NCI-H69 (cell line): Measurements from ENCODE around the gene DGKH.
"Not testable (repeated sequence)": the region's sequence is repeated elsewhere in the genome, so short reads cannot be mapped to it uniquely, and the experiment has no call there.

ENCODE experiments used
- DNase-seq: peaks from one replicate; lab custom pipeline; 2025; lab: John Stamatoyannopoulos, UW

DGKH gene

DNA sequence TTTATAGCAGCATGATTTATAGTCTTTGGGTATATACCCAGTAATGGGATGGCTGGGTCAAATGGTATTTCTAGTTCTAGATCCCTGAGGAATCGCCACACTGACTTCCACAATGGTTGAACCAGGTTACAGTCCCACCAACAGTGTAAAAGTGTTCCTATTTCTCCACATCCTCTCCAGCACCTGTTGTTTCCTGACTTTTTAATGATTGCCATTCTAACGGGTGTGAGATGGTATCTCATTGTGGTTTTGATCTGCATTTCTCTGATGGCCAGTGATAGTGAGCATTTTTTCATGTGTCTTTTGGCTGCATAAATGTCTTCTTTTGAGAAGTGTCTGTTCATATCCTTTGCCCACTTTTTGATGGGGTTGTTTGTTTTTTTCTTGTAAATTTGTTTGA lies 114.9 kb downstream of the DGKH start:
- not testable (repeated sequence) for DNase-seq

DNA sequence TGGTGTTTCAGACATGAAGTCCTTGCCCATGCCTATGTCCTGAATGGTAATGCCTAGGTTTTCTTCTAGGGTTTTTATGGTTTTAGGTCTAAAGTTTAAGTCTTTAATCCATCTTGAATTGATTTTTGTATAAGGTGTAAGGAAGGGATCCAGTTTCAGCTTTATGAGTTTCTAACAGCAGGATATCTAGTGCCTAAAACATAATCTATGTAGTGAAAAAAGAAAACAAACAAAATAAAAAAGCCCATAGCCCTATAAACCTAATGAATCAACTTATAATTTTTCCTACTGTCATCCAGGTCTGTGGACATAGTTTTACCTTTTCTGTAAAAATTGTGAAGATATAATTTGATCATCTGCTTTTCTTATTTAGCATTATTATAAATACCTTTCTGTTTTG lies 115.5 kb downstream of the DGKH start:
- not testable (repeated sequence) for DNase-seq

GRCh38 chr13:42164557-42165125 lies 116.2 kb downstream of the DGKH start:
- DNase-seq = no peak

- no peak for DNase-seq
Observed at GRCh38 chr13:42168496-42168895, 120.0 kb downstream of the DGKH start.

DNA sequence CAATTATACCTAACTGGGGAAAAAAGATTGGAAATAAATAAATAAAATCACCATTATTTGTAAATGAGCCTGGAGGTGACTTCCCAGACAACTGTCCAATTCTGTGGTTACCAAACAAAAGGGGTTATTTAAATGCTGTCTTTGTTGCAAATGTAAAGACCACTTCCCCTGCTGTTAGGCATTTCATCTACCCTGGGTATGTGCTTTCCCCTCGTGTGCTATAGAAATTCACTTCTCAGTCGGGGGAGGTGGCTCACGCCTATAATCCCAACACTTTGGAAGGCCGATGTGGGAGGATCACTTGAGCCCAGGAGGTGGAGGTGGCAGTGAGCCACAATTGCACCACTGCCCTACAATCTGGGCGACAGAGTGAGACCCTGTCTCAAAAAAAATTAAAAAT lies 121.6 kb downstream of the DGKH start:
- DNase-seq = no peak

- DNase-seq = no peak
Observed at GRCh38 chr13:42173789-42174343, 125.4 kb downstream of the DGKH start.

GRCh38 chr13:42174344-42175162 lies 126.1 kb downstream of the DGKH start:
- no peak for DNase-seq

GRCh38 chr13:42176294-42176693 lies 127.8 kb downstream of the DGKH start:
- no peak for DNase-seq

GRCh38 chr13:42177189-42177588 lies 128.7 kb downstream of the DGKH start:
- no peak for DNase-seq

DNA sequence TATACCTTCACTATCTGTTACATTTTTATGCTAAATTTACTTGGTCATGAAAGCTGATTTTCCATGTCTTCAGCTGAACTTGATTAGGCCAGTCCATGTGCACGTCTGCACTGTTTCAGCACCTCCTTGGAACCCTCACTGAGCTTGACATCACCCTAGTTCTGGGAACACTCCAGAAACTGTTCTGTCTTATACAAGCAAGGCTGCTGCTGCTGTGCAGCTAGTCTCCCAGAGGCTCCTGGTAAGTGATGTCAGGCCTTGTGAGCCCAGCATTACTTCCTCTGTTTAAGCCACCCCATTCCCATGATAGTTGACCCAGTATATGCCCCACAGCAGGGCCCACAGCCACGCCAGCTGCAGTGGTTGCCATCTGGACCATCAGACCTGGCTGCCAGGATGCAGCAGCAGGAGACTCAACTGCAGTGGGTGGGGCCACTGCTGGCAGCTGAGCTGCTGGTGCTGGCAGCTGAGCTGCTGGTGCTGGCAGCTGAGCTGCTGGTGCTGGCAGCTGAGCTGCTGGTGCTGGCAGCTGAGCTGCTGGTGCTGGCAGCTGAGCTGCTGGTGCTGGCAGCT lies 133.0 kb downstream of the DGKH start:
- DNase-seq = peak; percentile 89

- DNase-seq = no peak
Observed at GRCh38 chr13:42189061-42189460, 140.6 kb downstream of the DGKH start.

DNA sequence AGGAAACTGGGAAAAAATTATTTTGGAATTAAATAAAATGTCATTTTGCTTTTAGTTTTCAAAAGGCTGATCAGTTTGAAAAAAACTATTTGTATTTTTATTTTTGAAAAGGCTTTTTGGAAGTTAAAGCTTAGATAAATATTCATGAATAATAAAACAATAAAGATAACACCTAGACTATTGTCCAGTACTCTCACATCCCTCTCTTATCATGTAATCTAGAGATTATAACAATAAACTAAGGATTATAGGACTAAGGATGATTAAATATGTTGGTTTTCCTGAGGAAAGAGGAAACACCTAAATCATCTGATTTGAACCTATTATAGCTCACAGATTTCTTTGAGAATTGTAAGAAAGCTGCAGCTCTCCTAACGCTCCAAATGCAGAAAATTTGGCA lies 142.1 kb downstream of the DGKH start:
- DNase-seq = no peak

GRCh38 chr13:42211704-42212464 lies 163.4 kb downstream of the DGKH start:
- DNase-seq = peak; percentile 1

- DNase-seq = no peak
Observed at GRCh38 chr13:42214446-42214845, 166.0 kb downstream of the DGKH start.

- DNase-seq = peak; percentile 28
Observed at GRCh38 chr13:42215578-42216421, 167.4 kb downstream of the DGKH start.

- no peak for DNase-seq
Observed at GRCh38 chr13:42216422-42216735, 167.9 kb downstream of the DGKH start.

DNA sequence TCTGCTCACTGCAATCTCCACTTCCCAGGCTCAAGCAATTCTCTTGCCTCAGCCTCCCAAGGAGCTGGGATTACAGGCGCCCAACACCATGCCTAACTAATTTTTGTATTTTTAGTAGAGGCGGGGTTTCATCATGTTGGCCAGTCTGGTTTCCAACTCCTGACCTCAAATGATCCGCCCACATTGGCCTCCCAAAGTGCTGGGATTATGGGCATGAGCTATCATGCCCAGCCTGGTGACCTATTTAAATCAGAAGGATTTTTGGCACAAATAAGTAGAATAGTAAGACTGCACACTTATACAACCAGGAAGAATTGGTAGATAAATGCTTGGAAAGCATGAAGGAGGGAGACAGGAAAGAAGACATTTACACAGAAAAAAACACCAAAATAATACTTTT lies 170.1 kb downstream of the DGKH start:
- DNase-seq = no peak

- DNase-seq = no peak
Observed at GRCh38 chr13:42219051-42219450, 170.6 kb downstream of the DGKH start.

GRCh38 chr13:42219876-42220275 lies 171.4 kb downstream of the DGKH start:
- no peak for DNase-seq

- DNase-seq = no peak
Observed at GRCh38 chr13:42221121-42221765, 172.8 kb downstream of the DGKH start.

- no peak for DNase-seq
Observed at GRCh38 chr13:42223681-42224080, 175.2 kb downstream of the DGKH start.
